Heart left ventricle (tissue), 13 donors: ENCODE data around the gene SLC4A3.

Experiments used
- POLR2A ChIP-seq, 2 donors: fragments of 450-650 bp; IDR thresholded peaks; one replicate each; pipeline ENCODE4 v1.6.1; 2017; ENCODE audit warnings: antibody characterized with exemption in 2 of 2, mild to moderate bottlenecking in 2 of 2, moderate library complexity in 2 of 2
- TF ChIP-seq, protein P1 (sequence below), 12 donors: fragments of 200-600 bp; sonication (generic) in 4 of 12; IDR thresholded peaks; one replicate each; pipeline versions ENCODE4 v1.5.0 to v1.8.0; 2018 to 2022; ENCODE audit warnings: antibody characterized with exemption in 12 of 12, mild to moderate bottlenecking in 5 of 12
- donor health status: ischemic (EF 13 %, LVEDD 7.1; RV severe dilation, severe dysfunction).
- donor health status: DM: no; HTN: yes; CAD: no.
- donor health status: DM: no; HTN: no; CAD: no.
- donor health status: ischemic (EF 25% LVEDD 6.9; RV normal size, moderate dysfunction).
- donor health status: ischemic (EF 25% LVEDD 5.7; RV mildly dilated, moderate dysfunction).
- donor health status: ischemic (EF 35%, LVEDD 5.7; RV mildly dilated, moderate dysfunction).
- donor health status: nonischemic (EF 11% LVEDD 7.7; RV severe dilation, severe dysfunction).
- donor health status: DM: yes; HTN: yes; CAD: no.
- donor health status: PGD.
- donor health status: ischemic (EF 29% LVEDD 5.4; RV normal size, mild dysfunction).
- donor health status: nonischemic (EF 23%, LVEDD 6.1; RV moderate dilation, normal function).

DNA sequence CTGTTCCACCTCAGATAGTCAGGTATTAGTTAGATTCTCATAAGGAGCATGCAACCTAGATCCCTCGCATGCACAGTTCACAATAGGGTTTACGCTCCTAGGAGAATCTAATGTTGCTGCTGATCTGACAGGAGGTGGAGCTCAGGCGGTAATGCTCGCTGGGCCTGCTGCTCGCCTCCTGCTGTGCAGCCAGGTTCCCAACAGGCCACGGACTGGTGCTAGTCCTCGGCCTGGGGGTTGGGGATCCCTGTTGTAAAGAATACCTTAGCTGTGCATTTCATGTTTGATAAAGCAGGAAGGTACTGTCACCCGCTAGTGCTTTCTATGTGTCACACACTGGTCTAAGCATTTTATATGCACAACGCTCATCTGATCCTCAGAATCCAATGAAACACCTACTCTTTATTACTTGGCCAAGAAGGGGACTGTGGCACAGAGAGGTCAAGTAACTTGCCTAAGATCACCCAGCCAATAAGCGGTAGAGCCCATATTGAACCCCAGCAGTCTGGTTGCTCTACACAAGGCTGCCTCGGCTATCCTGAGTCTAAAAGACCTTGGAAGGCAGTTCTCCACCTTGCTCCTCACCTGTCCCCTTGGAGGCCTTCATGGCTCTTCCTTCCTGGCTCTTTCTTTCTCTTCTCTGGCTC lies 35.8 kb downstream of the SLC4A3 start:
- TF ChIP-seq, protein P1, sequence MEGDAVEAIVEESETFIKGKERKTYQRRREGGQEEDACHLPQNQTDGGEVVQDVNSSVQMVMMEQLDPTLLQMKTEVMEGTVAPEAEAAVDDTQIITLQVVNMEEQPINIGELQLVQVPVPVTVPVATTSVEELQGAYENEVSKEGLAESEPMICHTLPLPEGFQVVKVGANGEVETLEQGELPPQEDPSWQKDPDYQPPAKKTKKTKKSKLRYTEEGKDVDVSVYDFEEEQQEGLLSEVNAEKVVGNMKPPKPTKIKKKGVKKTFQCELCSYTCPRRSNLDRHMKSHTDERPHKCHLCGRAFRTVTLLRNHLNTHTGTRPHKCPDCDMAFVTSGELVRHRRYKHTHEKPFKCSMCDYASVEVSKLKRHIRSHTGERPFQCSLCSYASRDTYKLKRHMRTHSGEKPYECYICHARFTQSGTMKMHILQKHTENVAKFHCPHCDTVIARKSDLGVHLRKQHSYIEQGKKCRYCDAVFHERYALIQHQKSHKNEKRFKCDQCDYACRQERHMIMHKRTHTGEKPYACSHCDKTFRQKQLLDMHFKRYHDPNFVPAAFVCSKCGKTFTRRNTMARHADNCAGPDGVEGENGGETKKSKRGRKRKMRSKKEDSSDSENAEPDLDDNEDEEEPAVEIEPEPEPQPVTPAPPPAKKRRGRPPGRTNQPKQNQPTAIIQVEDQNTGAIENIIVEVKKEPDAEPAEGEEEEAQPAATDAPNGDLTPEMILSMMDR (IDR thresholded peaks at IDR 0.05) = no peak
- no peak for TF ChIP-seq POLR2A (IDR thresholded peaks at IDR 0.05)
